Transverse colon (tissue), 4 donors: ENCODE results near the gene UBE2E1. TPM values are rescaled to one million over a fixed set of nuclear protein-coding genes. Genes with fewer than 3 reads are reported as not detected.

Experiments
- DNase-seq: peaks from one replicate; pipeline ENCODE4 v3.0.0-alpha.2; 2019
- H3K27ac ChIP-seq, 4 donors: fragments of 200-600 bp; sonication (generic); 2 replicates each; pipeline ENCODE4 v1.5.1; 2016 to 2018; ENCODE audit warnings: inconsistent platforms in 4 of 4
- H3K27me3 ChIP-seq: fragments of 200-600 bp; sonication (generic); 2 replicates; pipeline ENCODE4 v1.5.1; 2017; ENCODE audit warnings: inconsistent platforms
- H3K36me3 ChIP-seq, 4 donors: fragments of 200-600 bp; sonication (generic); 2 replicates each; pipeline ENCODE4 v1.5.1; 2017 to 2019; ENCODE audit warnings: inconsistent platforms in 4 of 4
- H3K4me1 ChIP-seq, 4 donors: fragments of 200-600 bp; sonication (generic); 2 replicates each; pipeline ENCODE4 v1.5.1; 2017 to 2020; ENCODE audit warnings: inconsistent platforms in 4 of 4
- H3K4me3 ChIP-seq, 4 donors: fragments of 200-600 bp; sonication (generic); 1 replicate in 1 of 4; 2 replicates in 3 of 4; pipeline versions ENCODE4 v1.5.1 to v1.6.1; 2017 to 2019; ENCODE audit warnings: inconsistent platforms in 4 of 4
- H3K9me3 ChIP-seq, 2 donors: fragments of 200-600 bp; sonication (generic); 2 replicates each; pipeline ENCODE4 v1.5.1; 2017 to 2019; ENCODE audit warnings: inconsistent platforms in 2 of 2
- CTCF ChIP-seq, 5 experiments: fragments of 200-600 bp in 3 of 5; fragments of 450-650 bp in 2 of 5; sonication (generic) in 3 of 5; IDR thresholded peaks; 1 replicate in 2 of 5; 2 replicates in 3 of 5; pipeline ENCODE4 v1.5.1; 2016 to 2017; ENCODE audit warnings: antibody characterized with exemption in 5 of 5, inconsistent platforms in 3 of 5, mild to moderate bottlenecking in 2 of 5, moderate library complexity in 1 of 5
- EP300 ChIP-seq: sonication (generic); formaldehyde crosslinking; IDR thresholded peaks from one replicate; pipeline ENCODE4 v1.6.1; 2017; ENCODE audit warnings: antibody characterized with exemption, low read depth
- POLR2A ChIP-seq: fragments of 450-650 bp; IDR thresholded peaks from one replicate; pipeline ENCODE4 v1.6.1; 2016; ENCODE audit warnings: antibody characterized with exemption, mild to moderate bottlenecking, moderate library complexity
- POLR2AphosphoS5 ChIP-seq, 3 donors: sonication (generic); formaldehyde crosslinking; IDR thresholded peaks; one replicate each; pipeline ENCODE4 v1.6.1; 2016; ENCODE audit warnings: antibody characterized with exemption in 3 of 3
- WGBS, 2 donors: methylation state at CpG; one replicate each; pipeline ENCODE4 v1.1.5; 2018; ENCODE audit warnings: low coverage in 1 of 2; 5-methylcytosine and 5-hydroxymethylcytosine counted together
- in situ Hi-C, 4 donors: fragments of 200-750 bp; cut with MboI; loops; one replicate each; pipeline versions ENCODE4 v1.15.0 to v1.15.1; 2017; ENCODE audit warnings: low sequenced_read_pairs in 3 of 4, low pct_ligation_motif_present in 1 of 4, low pct_unique_long_range_greater_than_20kb in 1 of 4
- intact Hi-C: fragments of 100-400 bp; cut with DNase I; formaldehyde crosslinking; loops from one replicate; pipeline ENCODE4 v1.15.1; 2023; ENCODE audit warnings: low total_unique reads
- total RNA-seq, 4 donors: library from RNA; depleted of rRNA; stranded (reverse); fragments of >200 nt; gene quantifications; one replicate each; pipeline ENCODE4 v1.1.0, GENCODE V29; 2016

The UBE2E1 gene
- total RNA-seq, 4 donors from 2014 or later = 62.0 to 109 (median 76.9) TPM

DNA sequence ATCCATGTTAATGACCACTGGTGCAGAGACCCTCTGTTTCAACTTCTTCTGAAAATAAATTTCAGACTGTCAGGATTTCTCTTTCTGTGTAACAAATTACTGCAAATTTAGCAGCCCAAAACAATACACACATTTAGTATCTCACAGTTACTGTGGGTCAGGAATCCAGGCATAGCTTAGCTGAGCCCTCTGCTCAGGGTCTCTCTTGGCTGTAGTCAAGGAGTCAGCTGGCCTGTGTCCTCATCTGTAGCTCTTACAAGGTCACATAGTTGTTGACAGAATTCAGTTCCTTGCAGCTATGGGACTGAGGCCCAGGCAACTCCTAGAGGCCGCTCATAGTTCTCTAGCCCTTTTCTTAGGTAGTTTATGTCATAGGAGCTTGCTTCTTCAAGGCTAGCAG, 59.2 kb downstream of the UBE2E1 start:
- H3K9me3 ChIP-seq = no peaks in the 10 kb centered on the region
- 100% methylated on average over 1 of the region's 1 CpG for WGBS, 2 donors
- TF ChIP-seq POLR2AphosphoS5 (IDR thresholded peaks at IDR 0.05) (no peak), CTCF (IDR thresholded peaks at IDR 0.05) (no peak), POLR2A (no peak), EP300 (no peak)
- in situ Hi-C loops (no loop called here), intact Hi-C loops (no loop called here)
- DNase-seq = no peak
- no peak overlapping the region for H3K4me3 ChIP-seq
- peaks cover 10 to 36% (median 16%) of the 10 kb centered on the region in 4 donors for H3K4me1 ChIP-seq
- H3K36me3 ChIP-seq = no peaks in the 10 kb centered on the region
- H3K27me3 ChIP-seq = no peaks in the 10 kb centered on the region
- H3K27ac ChIP-seq = no peak overlapping the region

GRCh38 chr3:23865595-23866396, 60.0 kb downstream of the UBE2E1 start:
- TF ChIP-seq EP300 = no peak
- no peak for TF ChIP-seq POLR2AphosphoS5 (IDR thresholded peaks at IDR 0.05)
- TF ChIP-seq CTCF (IDR thresholded peaks at IDR 0.05) = no peak
- TF ChIP-seq POLR2A = no peak
- Histone ChIP-seq H3K27ac (no peak overlapping the region), H3K9me3 (no peaks in the 10 kb centered on the region), H3K36me3 (no peaks in the 10 kb centered on the region), H3K4me3 (no peak overlapping the region), H3K27me3 (no peaks in the 10 kb centered on the region), H3K4me1 (peaks cover 10 to 39% (median 15%) of the 10 kb centered on the region in 4 donors)
- 38 to 57% methylated on average over 1 to 6 of the region's 6 CpGs for WGBS, 2 donors
- intact Hi-C loops = no loop called here
- DNase-seq = peak; percentile 22
- in situ Hi-C loops = no loop called here

- TF ChIP-seq EP300 (no peak), POLR2AphosphoS5 (IDR thresholded peaks at IDR 0.05) (no peak), CTCF (IDR thresholded peaks at IDR 0.05) (no peak), POLR2A (no peak)
- Histone ChIP-seq H3K9me3 (no peaks in the 10 kb centered on the region), H3K4me3 (no peak overlapping the region), H3K27me3 (no peaks in the 10 kb centered on the region), H3K36me3 (no peaks in the 10 kb centered on the region), H3K27ac (no peak overlapping the region), H3K4me1 (peaks cover 10 to 39% (median 14%) of the 10 kb centered on the region in 4 donors)
- in situ Hi-C loops (no loop called here), intact Hi-C loops (no loop called here)
- DNase-seq = no peak
- WGBS, 2 donors = 50 to 81% methylated on average over 1 of the region's 1 CpG
Measured at GRCh38 chr3:23867400-23867799, 61.6 kb downstream of the UBE2E1 start.

GRCh38 chr3:23867838-23868237, 62.1 kb downstream of the UBE2E1 start:
- no peaks in the 10 kb centered on the region for H3K27me3 ChIP-seq
- no peak overlapping the region for H3K27ac ChIP-seq
- H3K4me3 ChIP-seq = no peak overlapping the region
- peaks cover 10 to 39% (median 14%) of the 10 kb centered on the region in 4 donors for H3K4me1 ChIP-seq
- in situ Hi-C loops = no loop called here
- no peaks in the 10 kb centered on the region for H3K36me3 ChIP-seq
- TF ChIP-seq POLR2AphosphoS5 (IDR thresholded peaks at IDR 0.05) (no peak), POLR2A (no peak), EP300 (no peak), CTCF (IDR thresholded peaks at IDR 0.05) (no peak)
- no peak for DNase-seq
- WGBS, 2 donors = 73 to 86% methylated on average over 1 of the region's 1 CpG
- intact Hi-C loops = no loop called here
- no peaks in the 10 kb centered on the region for H3K9me3 ChIP-seq
